Measurements from ENCODE around the gene FGF13. TPM values are rescaled to one million over a fixed set of nuclear protein-coding genes. Genes with fewer than 3 reads are reported as not detected.

Gene FGF13
- total RNA-seq, 3 donors from 2014 or later: 7.9 to 18.1 (median 13.1) TPM

GRCh38 chrX:138719396-138719795, 7.9 kb upstream of the FGF13 start:
- H3K27me3 ChIP-seq: peaks cover 0 to 42% of the 10 kb centered on the region in 2 donors
- TF ChIP-seq POLR2A (IDR thresholded peaks at IDR 0.05) (no peak), POLR2AphosphoS5 (IDR thresholded peaks at IDR 0.05) (no peak), CTCF (IDR thresholded peaks at IDR 0.05) (no peak)
- intact Hi-C loops (cut with DNase I; ENCODE audit: low total_unique reads): no loop called here
- no peak for DNase-seq (ENCODE audit: low spot score in 2 of 2)
- no peak overlapping the region for H3K27ac ChIP-seq
- H3K4me1 ChIP-seq: no peaks in the 10 kb centered on the region
- no peaks in the 10 kb centered on the region for H3K9me3 ChIP-seq
- no peaks in the 10 kb centered on the region for H3K36me3 ChIP-seq
- H3K4me3 ChIP-seq: no peak overlapping the region

GRCh38 chrX:138718941-138719340, 7.4 kb upstream of the FGF13 start:
- intact Hi-C loops (cut with DNase I; ENCODE audit: low total_unique reads): no loop called here
- Histone ChIP-seq H3K27me3 (peaks cover 0 to 40% of the 10 kb centered on the region in 2 donors), H3K4me3 (no peak overlapping the region), H3K9me3 (no peaks in the 10 kb centered on the region), H3K36me3 (no peaks in the 10 kb centered on the region), H3K27ac (no peak overlapping the region), H3K4me1 (no peaks in the 10 kb centered on the region)
- TF ChIP-seq POLR2A (IDR thresholded peaks at IDR 0.05): no peak
- TF ChIP-seq POLR2AphosphoS5 (IDR thresholded peaks at IDR 0.05): no peak
- no peak for TF ChIP-seq CTCF (IDR thresholded peaks at IDR 0.05)
- no peak for DNase-seq (ENCODE audit: low spot score in 2 of 2)

- H3K4me3 ChIP-seq: peak overlapping the region; percentile 40 to 72 (median 55)
- peak overlapping the region in 1 of 2 donors; percentile 68 for H3K27ac ChIP-seq
- H3K4me1 ChIP-seq: no peaks in the 10 kb centered on the region
- TF ChIP-seq POLR2AphosphoS5 (IDR thresholded peaks at IDR 0.05): no peak
- TF ChIP-seq CTCF (IDR thresholded peaks at IDR 0.05): no peak
- TF ChIP-seq POLR2A (IDR thresholded peaks at IDR 0.05): no peak
- intact Hi-C loops (cut with DNase I; ENCODE audit: low total_unique reads): no loop called here
- H3K36me3 ChIP-seq: no peaks in the 10 kb centered on the region
- DNase-seq (ENCODE audit: low spot score in 2 of 2): no peak
- H3K9me3 ChIP-seq: no peaks in the 10 kb centered on the region
- H3K27me3 ChIP-seq: peaks cover 0 to 46% of the 10 kb centered on the region in 2 donors
These were observed 613 bp downstream of the FGF13 start for GRCh38 chrX:138710866-138711341.

GRCh38 chrX:138709886-138710791, 1.4 kb downstream of the FGF13 start:
- TF ChIP-seq CTCF (IDR thresholded peaks at IDR 0.05): no peak
- TF ChIP-seq POLR2AphosphoS5 (IDR thresholded peaks at IDR 0.05): no peak
- TF ChIP-seq POLR2A (IDR thresholded peaks at IDR 0.05): no peak
- peak overlapping the region; percentile 40 to 72 (median 55) for H3K4me3 ChIP-seq
- DNase-seq (ENCODE audit: low spot score in 2 of 2): no peak
- H3K27me3 ChIP-seq: peaks cover 0 to 46% of the 10 kb centered on the region in 2 donors
- intact Hi-C loops (cut with DNase I; ENCODE audit: low total_unique reads): no loop called here
- H3K9me3 ChIP-seq: no peaks in the 10 kb centered on the region
- H3K4me1 ChIP-seq: no peaks in the 10 kb centered on the region
- H3K27ac ChIP-seq: peak overlapping the region in 1 of 2 donors; percentile 68
- no peaks in the 10 kb centered on the region for H3K36me3 ChIP-seq

- TF ChIP-seq POLR2A (IDR thresholded peaks at IDR 0.05) (no peak), CTCF (IDR thresholded peaks at IDR 0.05) (no peak)
- Histone ChIP-seq H3K27ac (no peak overlapping the region), H3K9me3 (no peaks in the 10 kb centered on the region), H3K4me3 (no peak overlapping the region), H3K4me1 (no peaks in the 10 kb centered on the region), H3K27me3 (peaks cover 0 to 37% of the 10 kb centered on the region in 2 donors), H3K36me3 (no peaks in the 10 kb centered on the region)
- DNase-seq (ENCODE audit: low spot score in 2 of 2): no peak
- intact Hi-C loops (cut with DNase I; ENCODE audit: low total_unique reads): no loop called here
These were observed 3.2 kb downstream of the FGF13 start for GRCh38 chrX:138708268-138708667.

All from breast epithelium (tissue), 4 donors.